T-helper 1 cell treated with Interleukin-12 subunit alpha and Interleukin-12 subunit beta and Interleukin-4 antibody, amounts not matched to agents 30 μg/mL and 1 μg/mL, for 36 hours (primary cell): ENCODE data around the gene DENND1A.

Experiments
- H3K27ac Mint-ChIP-seq: one replicate; pipeline ENCODE4 v1.8.0; 2021; ENCODE audit warnings: mild to moderate bottlenecking, mixed read lengths
- H3K27me3 Mint-ChIP-seq: one replicate; pipeline ENCODE4 v1.8.0; 2021; ENCODE audit warnings: low read depth, mixed read lengths
- H3K36me3 Mint-ChIP-seq: one replicate; pipeline ENCODE4 v1.8.0; 2021; ENCODE audit warnings: low read depth, mixed read lengths
- H3K4me1 Mint-ChIP-seq: one replicate; pipeline ENCODE4 v1.8.0; 2021; ENCODE audit warnings: low read depth, mixed read lengths
- H3K4me3 Mint-ChIP-seq: one replicate; pipeline ENCODE4 v1.8.0; 2021; ENCODE audit warnings: mild to moderate bottlenecking, moderate library complexity, mixed read lengths
- H3K9me3 Mint-ChIP-seq: one replicate; pipeline ENCODE4 v1.8.0; 2021; ENCODE audit warnings: mixed read lengths

Gene DENND1A

GRCh38 chr9:123395689-123396511 is 534.0 kb downstream of the DENND1A start:
- no peaks in the 10 kb centered on the region for H3K4me1 Mint-ChIP-seq
- H3K9me3 Mint-ChIP-seq: no peaks in the 10 kb centered on the region
- no peaks in the 10 kb centered on the region for H3K36me3 Mint-ChIP-seq
- no peak overlapping the region for H3K4me3 Mint-ChIP-seq
- H3K27me3 Mint-ChIP-seq: no peaks in the 10 kb centered on the region
- H3K27ac Mint-ChIP-seq: no peak overlapping the region

GRCh38 chr9:123395276-123395688 is 534.6 kb downstream of the DENND1A start:
- Mint-ChIP-seq H3K4me1 (no peaks in the 10 kb centered on the region), H3K27ac (no peak overlapping the region), H3K9me3 (no peaks in the 10 kb centered on the region), H3K27me3 (no peaks in the 10 kb centered on the region), H3K36me3 (no peaks in the 10 kb centered on the region), H3K4me3 (no peak overlapping the region)

- H3K4me3 Mint-ChIP-seq: no peak overlapping the region
- no peaks in the 10 kb centered on the region for H3K9me3 Mint-ChIP-seq
- H3K27ac Mint-ChIP-seq: no peak overlapping the region
- no peaks in the 10 kb centered on the region for H3K27me3 Mint-ChIP-seq
- H3K4me1 Mint-ChIP-seq: no peaks in the 10 kb centered on the region
- no peaks in the 10 kb centered on the region for H3K36me3 Mint-ChIP-seq
These were observed 535.4 kb downstream of the DENND1A start for GRCh38 chr9:123394291-123395235.

GRCh38 chr9:123392802-123393201 is 537.1 kb downstream of the DENND1A start:
- Mint-ChIP-seq H3K4me3 (no peak overlapping the region), H3K36me3 (no peaks in the 10 kb centered on the region), H3K4me1 (no peaks in the 10 kb centered on the region), H3K27me3 (no peaks in the 10 kb centered on the region), H3K27ac (no peak overlapping the region), H3K9me3 (no peaks in the 10 kb centered on the region)

GRCh38 chr9:123391946-123392345 is 538.0 kb downstream of the DENND1A start:
- H3K9me3 Mint-ChIP-seq: no peaks in the 10 kb centered on the region
- H3K4me3 Mint-ChIP-seq: no peak overlapping the region
- no peaks in the 10 kb centered on the region for H3K36me3 Mint-ChIP-seq
- no peaks in the 10 kb centered on the region for H3K4me1 Mint-ChIP-seq
- no peaks in the 10 kb centered on the region for H3K27me3 Mint-ChIP-seq
- no peak overlapping the region for H3K27ac Mint-ChIP-seq

- Mint-ChIP-seq H3K27me3 (no peaks in the 10 kb centered on the region), H3K4me1 (no peaks in the 10 kb centered on the region), H3K4me3 (no peak overlapping the region), H3K36me3 (no peaks in the 10 kb centered on the region), H3K27ac (no peak overlapping the region), H3K9me3 (no peaks in the 10 kb centered on the region)
These were observed 538.7 kb downstream of the DENND1A start for GRCh38 chr9:123391233-123391632.

GRCh38 chr9:123390337-123391135 is 539.4 kb downstream of the DENND1A start:
- H3K27ac Mint-ChIP-seq: no peak overlapping the region
- no peak overlapping the region for H3K4me3 Mint-ChIP-seq
- H3K27me3 Mint-ChIP-seq: no peaks in the 10 kb centered on the region
- H3K9me3 Mint-ChIP-seq: no peaks in the 10 kb centered on the region
- H3K36me3 Mint-ChIP-seq: no peaks in the 10 kb centered on the region
- H3K4me1 Mint-ChIP-seq: no peaks in the 10 kb centered on the region

- H3K36me3 Mint-ChIP-seq: no peaks in the 10 kb centered on the region
- H3K27me3 Mint-ChIP-seq: no peaks in the 10 kb centered on the region
- H3K9me3 Mint-ChIP-seq: no peaks in the 10 kb centered on the region
- no peaks in the 10 kb centered on the region for H3K4me1 Mint-ChIP-seq
- no peak overlapping the region for H3K27ac Mint-ChIP-seq
- H3K4me3 Mint-ChIP-seq: no peak overlapping the region
These were observed 540.2 kb downstream of the DENND1A start for GRCh38 chr9:123389698-123390097.

GRCh38 chr9:123389070-123389469 is 540.9 kb downstream of the DENND1A start:
- H3K4me1 Mint-ChIP-seq: no peaks in the 10 kb centered on the region
- H3K36me3 Mint-ChIP-seq: no peaks in the 10 kb centered on the region
- H3K27ac Mint-ChIP-seq: no peak overlapping the region
- H3K4me3 Mint-ChIP-seq: no peak overlapping the region
- no peaks in the 10 kb centered on the region for H3K27me3 Mint-ChIP-seq
- no peaks in the 10 kb centered on the region for H3K9me3 Mint-ChIP-seq

GRCh38 chr9:123387686-123388085 is 542.2 kb downstream of the DENND1A start:
- Mint-ChIP-seq H3K36me3 (no peaks in the 10 kb centered on the region), H3K4me3 (no peak overlapping the region), H3K27me3 (no peaks in the 10 kb centered on the region), H3K27ac (no peak overlapping the region), H3K9me3 (no peaks in the 10 kb centered on the region), H3K4me1 (no peaks in the 10 kb centered on the region)

- no peaks in the 10 kb centered on the region for H3K27me3 Mint-ChIP-seq
- no peak overlapping the region for H3K27ac Mint-ChIP-seq
- no peaks in the 10 kb centered on the region for H3K36me3 Mint-ChIP-seq
- no peaks in the 10 kb centered on the region for H3K9me3 Mint-ChIP-seq
- H3K4me1 Mint-ChIP-seq: no peaks in the 10 kb centered on the region
- H3K4me3 Mint-ChIP-seq: no peak overlapping the region
These were observed 546.3 kb downstream of the DENND1A start for GRCh38 chr9:123383512-123384170.

- H3K36me3 Mint-ChIP-seq: no peaks in the 10 kb centered on the region
- no peaks in the 10 kb centered on the region for H3K9me3 Mint-ChIP-seq
- no peak overlapping the region for H3K4me3 Mint-ChIP-seq
- no peak overlapping the region for H3K27ac Mint-ChIP-seq
- H3K4me1 Mint-ChIP-seq: no peaks in the 10 kb centered on the region
- no peaks in the 10 kb centered on the region for H3K27me3 Mint-ChIP-seq
These were observed 547.0 kb downstream of the DENND1A start for GRCh38 chr9:123382653-123383511.
